OCI-LY1 (cell line): ENCODE data around the gene GSG1.

Experiments
- H2AFZ ChIP-seq: fragments of 200-600 bp; sonication (generic), shearing (Covaris generic); 2 replicates; pipeline ENCODE4 v1.6.0; 2014; ENCODE audit warnings: antibody characterized with exemption, mild to moderate bottlenecking, low read length
- H3F3A ChIP-seq: fragments of 200-600 bp; sonication (generic), shearing (Covaris generic); 2 replicates; pipeline ENCODE4 v1.6.0; 2014; ENCODE audit warnings: mild to moderate bottlenecking, antibody characterized with exemption, low read length, moderate library complexity; ENCODE audit not compliant: insufficient read depth
- H3K27ac ChIP-seq: fragments of 200-600 bp; sonication (generic); 2 replicates; pipeline ENCODE4 v1.5.1; 2014; ENCODE audit warnings: low read length, mixed run types, mild to moderate bottlenecking, low read depth; ENCODE audit not compliant: poor library complexity, severe bottlenecking
- H3K27me3 ChIP-seq: fragments of 200-600 bp; sonication (generic); 2 replicates; pipeline ENCODE4 v1.6.0; 2014; ENCODE audit warnings: antibody characterized with exemption, mild to moderate bottlenecking, low read length, moderate library complexity; ENCODE audit not compliant: insufficient read depth
- H3K36me3 ChIP-seq: fragments of 200-600 bp; sonication (generic); 2 replicates; pipeline ENCODE4 v1.6.1; 2014; ENCODE audit warnings: mild to moderate bottlenecking, antibody characterized with exemption, low read length, moderate library complexity, mixed read lengths; ENCODE audit not compliant: insufficient read depth
- H3K4me1 ChIP-seq: fragments of 200-600 bp; sonication (generic); 2 replicates; pipeline ENCODE4 v1.5.1; 2014; ENCODE audit warnings: mild to moderate bottlenecking, low read length, moderate library complexity; ENCODE audit not compliant: insufficient read depth, severe bottlenecking
- H3K4me2 ChIP-seq: fragments of 200-600 bp; sonication (generic), shearing (Covaris generic); 2 replicates; pipeline ENCODE4 v1.6.1; 2014; ENCODE audit warnings: low read length
- H3K4me3 ChIP-seq: fragments of 200-600 bp; sonication (generic); 2 replicates; pipeline ENCODE4 v1.5.1; 2014; ENCODE audit warnings: low read length, low read depth, mild to moderate bottlenecking, mixed read lengths; ENCODE audit not compliant: poor library complexity, severe bottlenecking
- H3K79me2 ChIP-seq: fragments of 200-600 bp; shearing (Covaris generic); 2 replicates; pipeline ENCODE4 v1.6.1; 2016; ENCODE audit warnings: mixed run types, low read length, mixed read lengths; ENCODE audit not compliant: insufficient read depth
- H3K9ac ChIP-seq: fragments of 200-600 bp; sonication (generic), shearing (Covaris generic); 2 replicates; pipeline ENCODE4 v1.6.1; 2014; ENCODE audit warnings: mild to moderate bottlenecking, low read length, mixed read lengths
- H3K9me2 ChIP-seq: fragments of 200-600 bp; sonication (generic), shearing (Covaris generic); 2 replicates; pipeline ENCODE4 v1.6.1; 2014; ENCODE audit warnings: low read depth, mild to moderate bottlenecking, low read length, mixed read lengths
- H3K9me3 ChIP-seq: fragments of 200-600 bp; shearing (Covaris generic); 2 replicates; pipeline ENCODE4 v1.6.1; 2014; ENCODE audit warnings: low read length, mixed read lengths
- H4K20me1 ChIP-seq: fragments of 200-600 bp; sonication (generic), shearing (Covaris generic); 2 replicates; pipeline ENCODE4 v1.6.0; 2016; ENCODE audit warnings: mild to moderate bottlenecking, low read length; ENCODE audit not compliant: insufficient read depth
- EZH2 ChIP-seq: fragments of 200-600 bp; sonication (generic), shearing (Covaris generic); IDR thresholded peaks from 2 replicates; pipeline ENCODE4 v1.8.0; 2017; ENCODE audit warnings: borderline replicate concordance, mixed run types, mild to moderate bottlenecking, antibody characterized with exemption, low read length, moderate library complexity, mixed read lengths
- TF ChIP-seq, protein P1 (sequence below): fragments of 200-600 bp; sonication (generic), shearing (Covaris generic); IDR thresholded peaks from 2 replicates; pipeline ENCODE4 v1.5.1; 2017; ENCODE audit warnings: mild to moderate bottlenecking, antibody characterized with exemption, low read length, moderate library complexity, mixed read lengths

The GSG1 gene

DNA sequence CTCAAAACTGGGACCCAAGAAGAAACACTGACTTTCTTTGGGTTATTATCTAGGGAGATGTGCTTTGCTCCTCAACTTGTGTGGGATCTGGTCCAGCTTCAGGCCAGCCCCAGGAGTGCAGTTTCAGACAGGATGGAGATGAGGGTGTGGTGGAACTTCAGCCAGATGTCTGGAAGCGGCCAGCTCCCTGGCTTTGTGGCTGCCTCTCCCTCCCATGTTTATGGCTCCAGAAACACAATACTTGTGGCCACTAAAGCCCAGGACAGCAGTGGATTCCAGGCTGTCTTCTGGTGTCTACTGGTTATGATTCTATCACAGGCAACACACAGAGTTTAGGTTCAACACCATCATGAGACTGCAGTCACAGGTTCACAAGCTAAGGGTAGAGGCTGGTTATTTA, 48.8 kb upstream of the GSG1 start:
- no peak overlapping the region for H3K4me3 ChIP-seq
- no peak overlapping the region for H3K9ac ChIP-seq
- no peak overlapping the region for H3K27ac ChIP-seq
- H3K27me3 ChIP-seq = 0 out of 2 replicates have a peak, but pooled peaks cover 5% of the 10 kb centered on the region
- H3K9me2 ChIP-seq = no peaks in the 10 kb centered on the region
- H3F3A ChIP-seq = no peaks in the 10 kb centered on the region
- no peaks in the 10 kb centered on the region for H3K9me3 ChIP-seq
- no peaks in the 10 kb centered on the region for H4K20me1 ChIP-seq
- H3K4me2 ChIP-seq = no peak overlapping the region
- H3K36me3 ChIP-seq = no peaks in the 10 kb centered on the region
- no peaks in the 10 kb centered on the region for H3K4me1 ChIP-seq
- no peak for TF ChIP-seq EZH2
- TF ChIP-seq, protein P1, sequence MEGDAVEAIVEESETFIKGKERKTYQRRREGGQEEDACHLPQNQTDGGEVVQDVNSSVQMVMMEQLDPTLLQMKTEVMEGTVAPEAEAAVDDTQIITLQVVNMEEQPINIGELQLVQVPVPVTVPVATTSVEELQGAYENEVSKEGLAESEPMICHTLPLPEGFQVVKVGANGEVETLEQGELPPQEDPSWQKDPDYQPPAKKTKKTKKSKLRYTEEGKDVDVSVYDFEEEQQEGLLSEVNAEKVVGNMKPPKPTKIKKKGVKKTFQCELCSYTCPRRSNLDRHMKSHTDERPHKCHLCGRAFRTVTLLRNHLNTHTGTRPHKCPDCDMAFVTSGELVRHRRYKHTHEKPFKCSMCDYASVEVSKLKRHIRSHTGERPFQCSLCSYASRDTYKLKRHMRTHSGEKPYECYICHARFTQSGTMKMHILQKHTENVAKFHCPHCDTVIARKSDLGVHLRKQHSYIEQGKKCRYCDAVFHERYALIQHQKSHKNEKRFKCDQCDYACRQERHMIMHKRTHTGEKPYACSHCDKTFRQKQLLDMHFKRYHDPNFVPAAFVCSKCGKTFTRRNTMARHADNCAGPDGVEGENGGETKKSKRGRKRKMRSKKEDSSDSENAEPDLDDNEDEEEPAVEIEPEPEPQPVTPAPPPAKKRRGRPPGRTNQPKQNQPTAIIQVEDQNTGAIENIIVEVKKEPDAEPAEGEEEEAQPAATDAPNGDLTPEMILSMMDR = no peak
- no peaks in the 10 kb centered on the region for H3K79me2 ChIP-seq
- H2AFZ ChIP-seq = no peak overlapping the region

DNA sequence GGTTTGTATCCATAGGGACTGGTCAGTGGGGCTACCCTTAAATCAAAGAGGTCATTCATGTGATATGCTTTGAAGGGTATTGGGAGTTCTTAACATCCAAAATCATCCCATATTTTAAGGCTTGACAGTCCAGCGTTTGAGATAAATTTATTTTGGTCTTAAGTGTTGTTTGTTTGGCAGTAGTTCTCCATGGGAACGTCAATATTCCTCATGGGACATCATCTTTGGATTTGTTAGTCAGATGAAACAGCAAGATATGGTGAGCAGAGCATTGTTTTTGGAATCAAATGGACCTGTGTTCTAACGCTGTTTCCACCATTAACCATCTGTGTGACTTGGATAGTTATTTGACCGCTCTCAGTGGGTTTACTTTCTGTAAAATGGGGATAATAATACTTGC, 45.9 kb upstream of the GSG1 start:
- Histone ChIP-seq H3K4me1 (no peaks in the 10 kb centered on the region), H2AFZ (no peak overlapping the region), H3K9me2 (no peaks in the 10 kb centered on the region), H3K4me3 (no peak overlapping the region), H4K20me1 (no peaks in the 10 kb centered on the region), H3K9me3 (no peaks in the 10 kb centered on the region), H3K27ac (no peak overlapping the region), H3K36me3 (no peaks in the 10 kb centered on the region), H3K4me2 (no peak overlapping the region), H3K79me2 (no peaks in the 10 kb centered on the region), H3F3A (no peaks in the 10 kb centered on the region), H3K27me3 (0 out of 2 replicates have a peak, but pooled peaks cover 5% of the 10 kb centered on the region), H3K9ac (no peak overlapping the region)
- TF ChIP-seq EZH2 = no peak
- TF ChIP-seq, protein P1 = no peak

DNA sequence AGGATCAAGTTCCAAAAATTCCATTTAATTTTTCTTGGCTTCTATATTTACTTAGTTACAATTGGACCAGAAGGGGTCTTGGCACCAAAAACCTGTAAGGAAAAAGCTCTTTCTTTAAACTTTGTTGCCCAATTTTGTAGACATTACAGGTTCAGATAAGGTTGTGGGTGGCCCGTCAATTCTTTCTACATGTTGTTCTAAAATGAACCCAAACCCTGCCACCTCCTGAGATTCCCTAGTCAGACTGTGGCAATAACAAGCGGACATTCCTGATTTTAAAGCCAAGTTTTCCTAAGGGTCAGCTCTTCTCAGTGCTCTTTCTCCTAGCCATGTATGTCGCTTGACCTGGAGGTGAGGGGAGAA, 45.0 kb upstream of the GSG1 start:
- H3K4me1 ChIP-seq = no peaks in the 10 kb centered on the region
- no peak overlapping the region for H3K4me2 ChIP-seq
- H3K9ac ChIP-seq = no peak overlapping the region
- no peaks in the 10 kb centered on the region for H3K36me3 ChIP-seq
- H2AFZ ChIP-seq = no peak overlapping the region
- no peaks in the 10 kb centered on the region for H3K9me2 ChIP-seq
- 0 out of 2 replicates have a peak, but pooled peaks cover 5% of the 10 kb centered on the region for H3K27me3 ChIP-seq
- TF ChIP-seq, protein P1 = no peak
- no peak for TF ChIP-seq EZH2
- no peaks in the 10 kb centered on the region for H3K79me2 ChIP-seq
- no peaks in the 10 kb centered on the region for H3K9me3 ChIP-seq
- H3F3A ChIP-seq = no peaks in the 10 kb centered on the region
- H3K27ac ChIP-seq = no peak overlapping the region
- no peaks in the 10 kb centered on the region for H4K20me1 ChIP-seq
- H3K4me3 ChIP-seq = no peak overlapping the region
